HCT116 (cell line): ENCODE measurements around the gene CCDC134. TPM values are rescaled to one million over a fixed set of nuclear protein-coding genes. Genes with fewer than 3 reads are reported as not detected.

Source experiments
- POLR2A ChIP-seq: IDR thresholded peaks from 2 replicates; pipeline ENCODE4 v1.7.0; 2011; ENCODE audit warnings: borderline replicate concordance; ENCODE audit not compliant: insufficient read depth, insufficient read length; ENCODE audit errors: extremely low read depth
- SIN3A ChIP-seq: IDR thresholded peaks from 2 replicates; pipeline ENCODE4 v1.6.1; 2012; ENCODE audit warnings: low read depth
- ZNF274 ChIP-seq: fragments of 200-500 bp; sonication (Bioruptor generic); IDR thresholded peaks from 2 replicates; pipeline ENCODE4 v1.6.1; 2014; ENCODE audit warnings: mild to moderate bottlenecking, low read depth, low read length, inconsistent platforms
- total RNA-seq: library from RNA; stranded (reverse); gene quantifications from one replicate; pipeline ENCODE4 v1.2.1, GENCODE V29; 2021; ENCODE audit not compliant: unreplicated experiment
- TF ChIP-seq, protein P1 (sequence below): IDR thresholded peaks from 2 replicates; pipeline ENCODE4 v1.6.1; 2012; ENCODE audit warnings: low read depth

The CCDC134 gene
- total RNA-seq, 1 experiment from 2014 or later: 15.8 TPM

DNA sequence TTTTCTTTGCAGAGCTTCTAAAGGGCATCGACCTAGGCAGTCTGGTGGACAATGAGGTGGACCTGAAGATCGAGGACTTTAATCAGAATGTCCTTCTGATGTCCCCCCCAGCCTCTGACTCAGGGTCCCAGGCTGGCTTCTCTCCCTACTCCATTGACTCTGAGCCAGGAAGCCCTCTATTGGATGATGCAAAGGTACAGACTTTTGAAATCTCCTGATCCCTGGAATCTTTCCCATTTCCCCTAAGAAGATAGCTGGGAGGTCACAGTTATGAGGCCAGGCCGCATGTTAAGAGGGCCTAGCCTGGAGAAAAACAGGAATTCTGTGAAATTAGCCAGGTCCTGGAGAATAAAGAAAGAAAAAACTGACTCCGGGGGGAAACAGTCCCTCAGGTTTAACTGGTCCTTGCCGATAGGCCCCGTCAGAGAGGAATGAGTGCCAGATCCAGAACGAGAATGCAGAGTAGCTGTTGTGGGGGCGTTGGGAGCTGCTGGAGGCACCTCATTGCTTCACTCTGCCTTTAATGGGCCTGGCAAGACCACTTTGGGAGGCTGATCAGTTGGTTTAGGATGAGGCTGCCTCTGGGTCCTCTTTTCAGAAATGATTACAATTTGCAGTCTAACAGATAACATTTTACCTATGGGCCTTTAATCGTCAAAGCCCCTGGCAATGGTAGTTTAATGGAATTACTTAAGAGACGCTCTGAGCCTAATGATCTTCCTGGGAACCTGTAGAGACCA lies 75.2 kb downstream of the CCDC134 start (continued):
- TF ChIP-seq, protein P1, sequence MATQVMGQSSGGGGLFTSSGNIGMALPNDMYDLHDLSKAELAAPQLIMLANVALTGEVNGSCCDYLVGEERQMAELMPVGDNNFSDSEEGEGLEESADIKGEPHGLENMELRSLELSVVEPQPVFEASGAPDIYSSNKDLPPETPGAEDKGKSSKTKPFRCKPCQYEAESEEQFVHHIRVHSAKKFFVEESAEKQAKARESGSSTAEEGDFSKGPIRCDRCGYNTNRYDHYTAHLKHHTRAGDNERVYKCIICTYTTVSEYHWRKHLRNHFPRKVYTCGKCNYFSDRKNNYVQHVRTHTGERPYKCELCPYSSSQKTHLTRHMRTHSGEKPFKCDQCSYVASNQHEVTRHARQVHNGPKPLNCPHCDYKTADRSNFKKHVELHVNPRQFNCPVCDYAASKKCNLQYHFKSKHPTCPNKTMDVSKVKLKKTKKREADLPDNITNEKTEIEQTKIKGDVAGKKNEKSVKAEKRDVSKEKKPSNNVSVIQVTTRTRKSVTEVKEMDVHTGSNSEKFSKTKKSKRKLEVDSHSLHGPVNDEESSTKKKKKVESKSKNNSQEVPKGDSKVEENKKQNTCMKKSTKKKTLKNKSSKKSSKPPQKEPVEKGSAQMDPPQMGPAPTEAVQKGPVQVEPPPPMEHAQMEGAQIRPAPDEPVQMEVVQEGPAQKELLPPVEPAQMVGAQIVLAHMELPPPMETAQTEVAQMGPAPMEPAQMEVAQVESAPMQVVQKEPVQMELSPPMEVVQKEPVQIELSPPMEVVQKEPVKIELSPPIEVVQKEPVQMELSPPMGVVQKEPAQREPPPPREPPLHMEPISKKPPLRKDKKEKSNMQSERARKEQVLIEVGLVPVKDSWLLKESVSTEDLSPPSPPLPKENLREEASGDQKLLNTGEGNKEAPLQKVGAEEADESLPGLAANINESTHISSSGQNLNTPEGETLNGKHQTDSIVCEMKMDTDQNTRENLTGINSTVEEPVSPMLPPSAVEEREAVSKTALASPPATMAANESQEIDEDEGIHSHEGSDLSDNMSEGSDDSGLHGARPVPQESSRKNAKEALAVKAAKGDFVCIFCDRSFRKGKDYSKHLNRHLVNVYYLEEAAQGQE: no peak
- TF ChIP-seq ZNF274 (no peak), POLR2A (no peak), SIN3A (no peak)

Other genes starting within 250 kb of the CCDC134 start
- gene CSDC2, start 239.7 kb upstream of the CCDC134 start, total RNA-seq: 0.22 TPM
- gene PMM1, start 210.8 kb upstream of the CCDC134 start, total RNA-seq: 31.7 TPM
- gene DESI1, start 179.6 kb upstream of the CCDC134 start, total RNA-seq: 40.8 TPM
- 588 TPM for gene XRCC6, start 179.4 kb upstream of the CCDC134 start, total RNA-seq
- gene SNU13, start 111.8 kb upstream of the CCDC134 start, total RNA-seq: 283 TPM
- 0.64 TPM for gene MEI1, start 101.2 kb upstream of the CCDC134 start, total RNA-seq
- gene SREBF2, start 32.4 kb downstream of the CCDC134 start, total RNA-seq: 129 TPM
- gene SHISA8, start 114.4 kb downstream of the CCDC134 start, total RNA-seq: 13.9 TPM
- 3.7 TPM for gene TNFRSF13C, start 126.1 kb downstream of the CCDC134 start, total RNA-seq
- 44.7 TPM for gene CENPM, start 146.5 kb downstream of the CCDC134 start, total RNA-seq
- gene SEPTIN3, start 168.8 kb downstream of the CCDC134 start, total RNA-seq: 9.3 TPM
- not detected for gene WBP2NL, start 198.1 kb downstream of the CCDC134 start, total RNA-seq